ENCODE measurements around the gene LRRC17.

GRCh38 chr7:102864958-102865357 lies 47.8 kb upstream of the LRRC17 start:
- TF ChIP-seq CTCF (IDR thresholded peaks at IDR 0.05): no peak
- no peak for TF ChIP-seq POLR2A (IDR thresholded peaks at IDR 0.05; ENCODE audit: low read depth)
- no peak for TF ChIP-seq EP300 (IDR thresholded peaks at IDR 0.05)
- no peak for TF ChIP-seq POLR2AphosphoS5 (IDR thresholded peaks at IDR 0.05)

Data from esophagus muscularis mucosa (tissue), 4 donors.